ENCODE measurements around the gene PPP1R13B.

GRCh38 chr14:103684871-103685270, 162.5 kb downstream of the PPP1R13B start:
- TF ChIP-seq, protein P1, sequence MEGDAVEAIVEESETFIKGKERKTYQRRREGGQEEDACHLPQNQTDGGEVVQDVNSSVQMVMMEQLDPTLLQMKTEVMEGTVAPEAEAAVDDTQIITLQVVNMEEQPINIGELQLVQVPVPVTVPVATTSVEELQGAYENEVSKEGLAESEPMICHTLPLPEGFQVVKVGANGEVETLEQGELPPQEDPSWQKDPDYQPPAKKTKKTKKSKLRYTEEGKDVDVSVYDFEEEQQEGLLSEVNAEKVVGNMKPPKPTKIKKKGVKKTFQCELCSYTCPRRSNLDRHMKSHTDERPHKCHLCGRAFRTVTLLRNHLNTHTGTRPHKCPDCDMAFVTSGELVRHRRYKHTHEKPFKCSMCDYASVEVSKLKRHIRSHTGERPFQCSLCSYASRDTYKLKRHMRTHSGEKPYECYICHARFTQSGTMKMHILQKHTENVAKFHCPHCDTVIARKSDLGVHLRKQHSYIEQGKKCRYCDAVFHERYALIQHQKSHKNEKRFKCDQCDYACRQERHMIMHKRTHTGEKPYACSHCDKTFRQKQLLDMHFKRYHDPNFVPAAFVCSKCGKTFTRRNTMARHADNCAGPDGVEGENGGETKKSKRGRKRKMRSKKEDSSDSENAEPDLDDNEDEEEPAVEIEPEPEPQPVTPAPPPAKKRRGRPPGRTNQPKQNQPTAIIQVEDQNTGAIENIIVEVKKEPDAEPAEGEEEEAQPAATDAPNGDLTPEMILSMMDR (IDR thresholded peaks at IDR 0.05), result no peak
- TF ChIP-seq POLR2A (IDR thresholded peaks at IDR 0.05), result no peak
